Measurements from ENCODE around the gene CDK5.

DNA sequence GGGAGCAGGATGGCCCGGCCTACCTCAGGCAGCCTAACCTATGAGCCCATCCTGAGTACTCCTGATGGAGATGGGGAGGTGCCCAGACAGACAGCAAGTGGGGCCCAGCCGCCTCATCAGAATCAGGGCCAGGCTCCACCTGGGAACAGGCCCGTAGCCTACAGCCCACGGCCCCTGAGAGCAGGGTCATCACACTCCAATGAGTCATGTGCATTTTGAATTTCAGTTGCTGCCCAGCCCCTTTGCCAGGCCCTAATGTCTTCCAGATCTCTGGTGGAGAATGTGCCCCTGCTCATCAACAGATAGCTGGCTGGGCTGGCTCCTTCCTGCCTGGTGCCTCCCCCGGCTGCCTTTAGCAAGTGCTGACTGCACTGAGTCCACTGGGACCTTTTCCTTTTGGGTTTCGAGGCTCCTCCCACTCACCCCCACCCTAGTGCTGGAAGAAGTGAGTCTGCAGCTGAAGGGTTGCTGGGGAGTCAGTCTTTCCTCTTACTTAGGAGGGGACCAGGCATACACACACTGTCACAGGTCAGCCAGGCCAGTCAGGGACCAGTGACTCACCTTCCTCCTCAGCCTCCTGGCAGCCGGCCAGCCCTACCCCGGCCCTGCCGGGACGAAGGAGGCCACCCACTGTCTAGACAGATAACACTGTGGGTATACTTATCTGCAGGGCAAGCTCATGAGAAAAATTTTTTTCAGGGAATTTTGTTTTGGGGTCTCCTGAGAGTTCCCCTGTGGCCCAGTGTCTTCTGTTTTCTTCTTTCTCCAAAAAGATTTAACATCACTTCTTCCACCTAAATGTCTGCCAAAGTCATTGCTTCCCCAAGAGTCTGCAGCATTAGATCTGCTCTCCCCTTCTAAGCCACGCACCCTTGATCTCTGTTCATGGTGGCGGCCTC, 18.5 kb downstream of the CDK5 start:
- no peak for TF ChIP-seq CTCF (conservative IDR thresholded peaks at IDR 0.05 in 1 of 2, IDR thresholded peaks at IDR 0.05 in 1 of 2; ENCODE audit: low read depth in 1 of 2, low read length in 2 of 2)
- no peak for TF ChIP-seq EZH2 (IDR thresholded peaks at IDR 0.05; ENCODE audit: low read length, missing control alignments)

Data from fibroblast of lung (primary cell).